Activated CD4-positive, alpha-beta memory T cell treated with anti-CD3 and anti-CD28 coated beads, Interleukin-2, amount 10 ng/mL, durations not matched to agents 7 days and 5 days (primary cell): ENCODE measurements around the gene SLC35D2. TPM values are rescaled to one million over a fixed set of nuclear protein-coding genes. Genes with fewer than 3 reads are reported as not detected.

Experiments
- total RNA-seq, 2 experiments: library from RNA; stranded (reverse); gene quantifications; one replicate each; pipeline ENCODE4 v1.2.3, GENCODE V29; 2021

Gene SLC35D2
- total RNA-seq, 2 experiments from 2014 or later: 14.7 to 15.1 TPM

Other genes starting within 250 kb of the SLC35D2 start
- not detected for gene HSD17B3, start 81.5 kb downstream of the SLC35D2 start, total RNA-seq
- 10 to 100 TPM; 27.7 to 28.7 TPM for gene ZNF367, start 34.7 kb upstream of the SLC35D2 start, total RNA-seq
- gene HABP4, start 66.5 kb upstream of the SLC35D2 start, total RNA-seq: 10 to 100 TPM; 13.1 to 14.1 TPM
- gene CDC14B, start 236.1 kb upstream of the SLC35D2 start, total RNA-seq: 1 to 10 TPM; 3.0 to 3.1 TPM